Choroid plexus epithelial cell (primary cell): ENCODE data around the gene USP13.
"Not testable (repeated sequence)": the region's sequence is repeated elsewhere in the genome, so short reads cannot be mapped to it uniquely, and the experiment has no call there.

Experiments used
- DNase-seq: peaks from one replicate; pipeline ENCODE4 v3.0.0-alpha.2; 2010; ENCODE audit warnings: low read depth
- H3K4me3 ChIP-seq: 2 replicates; pipeline ENCODE4 v1.5.1; 2011; ENCODE audit warnings: low read depth, mild to moderate bottlenecking, control low read depth, low read length, moderate library complexity
- TF ChIP-seq, protein P1 (sequence below): conservative IDR thresholded peaks from 2 replicates; pipeline ENCODE4 v1.5.1; 2011; ENCODE audit warnings: low read depth, mild to moderate bottlenecking, control low read depth, inconsistent platforms, low read length, moderate library complexity

Gene USP13

GRCh38 chr3:179677884-179678283, 25.0 kb downstream of the USP13 start:
- no peak for DNase-seq
- TF ChIP-seq, protein P1, sequence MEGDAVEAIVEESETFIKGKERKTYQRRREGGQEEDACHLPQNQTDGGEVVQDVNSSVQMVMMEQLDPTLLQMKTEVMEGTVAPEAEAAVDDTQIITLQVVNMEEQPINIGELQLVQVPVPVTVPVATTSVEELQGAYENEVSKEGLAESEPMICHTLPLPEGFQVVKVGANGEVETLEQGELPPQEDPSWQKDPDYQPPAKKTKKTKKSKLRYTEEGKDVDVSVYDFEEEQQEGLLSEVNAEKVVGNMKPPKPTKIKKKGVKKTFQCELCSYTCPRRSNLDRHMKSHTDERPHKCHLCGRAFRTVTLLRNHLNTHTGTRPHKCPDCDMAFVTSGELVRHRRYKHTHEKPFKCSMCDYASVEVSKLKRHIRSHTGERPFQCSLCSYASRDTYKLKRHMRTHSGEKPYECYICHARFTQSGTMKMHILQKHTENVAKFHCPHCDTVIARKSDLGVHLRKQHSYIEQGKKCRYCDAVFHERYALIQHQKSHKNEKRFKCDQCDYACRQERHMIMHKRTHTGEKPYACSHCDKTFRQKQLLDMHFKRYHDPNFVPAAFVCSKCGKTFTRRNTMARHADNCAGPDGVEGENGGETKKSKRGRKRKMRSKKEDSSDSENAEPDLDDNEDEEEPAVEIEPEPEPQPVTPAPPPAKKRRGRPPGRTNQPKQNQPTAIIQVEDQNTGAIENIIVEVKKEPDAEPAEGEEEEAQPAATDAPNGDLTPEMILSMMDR: no peak
- no peak overlapping the region for H3K4me3 ChIP-seq

GRCh38 chr3:179681492-179682263, 28.8 kb downstream of the USP13 start:
- peak; percentile 63 for DNase-seq
- H3K4me3 ChIP-seq: no peak overlapping the region
- TF ChIP-seq, protein P1: no peak

DNA sequence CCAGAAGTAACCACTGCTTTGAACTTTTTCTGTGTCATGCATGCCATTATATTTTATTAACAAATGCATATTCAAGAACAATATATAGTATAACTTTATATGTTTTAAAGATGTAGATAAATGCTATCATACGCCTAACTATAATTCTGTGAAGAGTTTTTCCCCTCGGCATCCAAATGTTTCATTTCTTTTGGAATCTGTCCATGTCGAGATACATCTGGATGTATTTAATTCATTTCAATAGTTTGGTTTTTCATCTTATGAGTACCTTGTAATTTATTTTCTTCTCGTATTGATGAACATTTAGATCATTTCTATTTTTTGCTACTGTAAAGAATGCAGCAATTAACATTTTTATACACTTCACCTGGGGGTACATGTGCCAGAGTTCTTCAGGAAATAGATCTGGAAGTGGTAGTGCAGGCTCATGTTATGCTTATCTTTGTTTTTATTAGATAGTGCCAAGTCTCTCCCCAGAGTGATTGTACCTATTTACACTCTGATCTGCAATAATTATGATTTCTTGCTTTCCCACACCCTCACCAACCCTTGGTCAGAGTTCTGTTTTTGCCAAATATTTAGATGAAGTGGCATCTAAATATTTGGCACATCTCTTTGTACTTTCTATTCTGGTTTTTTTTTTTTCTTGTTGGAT, 29.7 kb downstream of the USP13 start:
- TF ChIP-seq, protein P1: no peak
- no peak overlapping the region for H3K4me3 ChIP-seq
- DNase-seq: no peak

DNA sequence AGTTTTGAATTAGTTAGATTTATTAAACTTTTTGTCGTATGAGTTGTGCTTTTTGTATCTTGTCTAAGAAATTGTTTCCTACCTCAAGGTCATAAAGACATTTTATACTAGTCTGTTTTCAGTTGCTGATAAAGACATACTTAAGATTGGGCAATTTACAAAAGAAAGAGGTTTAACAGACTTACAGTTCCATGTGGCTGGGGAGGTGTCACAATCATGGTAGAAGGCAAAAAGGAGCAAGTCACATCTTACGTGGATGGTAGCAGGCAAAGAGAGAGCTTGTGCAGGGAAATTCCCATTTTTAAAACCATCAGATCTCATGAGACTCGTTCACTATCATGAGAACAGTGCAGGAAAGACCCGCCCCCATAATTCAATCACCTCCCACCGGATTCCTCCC, 30.4 kb downstream of the USP13 start:
- H3K4me3 ChIP-seq, DNase-seq: not testable (repeated sequence)

DNA sequence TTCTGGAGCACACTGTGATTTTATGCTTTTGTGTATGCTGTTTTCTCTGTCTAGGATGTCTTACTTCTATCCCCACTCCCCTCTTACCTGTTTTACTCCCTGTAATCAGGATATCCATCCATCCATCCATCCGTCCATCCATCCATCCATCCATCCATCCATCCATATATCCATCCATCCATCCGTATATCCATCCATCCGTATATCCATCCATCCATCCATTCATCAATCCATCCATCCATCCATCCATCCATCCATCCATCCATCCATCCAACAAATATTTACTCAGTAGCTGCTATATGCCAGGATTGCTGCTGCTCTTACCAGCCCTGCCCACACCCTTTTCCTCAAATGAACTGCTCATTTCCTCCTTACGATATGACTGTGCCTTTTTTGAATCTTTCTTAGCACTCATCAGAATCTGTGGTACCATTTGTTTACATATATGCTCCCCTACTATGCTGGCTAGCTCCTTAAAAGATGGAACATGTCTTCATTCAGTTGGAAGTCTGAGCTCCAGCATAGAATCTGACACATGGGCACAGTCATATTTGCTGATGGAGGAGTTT, 35.2 kb downstream of the USP13 start:
- H3K4me3 ChIP-seq: no peak overlapping the region
- TF ChIP-seq, protein P1: no peak
- no peak for DNase-seq

GRCh38 chr3:179688850-179689249, 36.0 kb downstream of the USP13 start:
- no peak overlapping the region for H3K4me3 ChIP-seq
- peak; percentile 53 for DNase-seq
- TF ChIP-seq, protein P1: no peak

DNA sequence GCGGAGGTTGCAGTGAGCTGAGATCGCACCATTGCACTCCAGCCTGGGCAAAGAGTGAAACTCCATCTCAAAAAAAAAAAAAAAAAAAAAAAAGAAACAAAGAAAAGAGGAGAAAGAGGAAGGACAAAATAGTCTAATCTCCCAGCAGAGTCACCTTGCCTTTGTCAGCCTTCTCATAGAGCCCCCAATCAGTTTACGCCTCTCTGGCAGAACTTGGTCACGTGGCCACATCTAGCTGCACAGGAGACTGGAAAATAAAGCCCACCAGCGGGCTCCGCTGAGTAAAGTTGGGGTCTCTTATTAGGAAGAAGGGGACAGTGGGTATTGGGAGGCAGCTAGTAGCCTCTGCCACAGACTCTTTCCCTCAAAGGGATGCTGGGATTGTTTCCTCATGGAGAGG, 41.9 kb downstream of the USP13 start:
- no peak for DNase-seq
- H3K4me3 ChIP-seq: no peak overlapping the region
- TF ChIP-seq, protein P1: no peak
